Dedifferentiated amniotic fluid mesenchymal stem cell (primary cell): ENCODE results near the gene TARP.
"Not testable (repeated sequence)": the region's sequence is repeated elsewhere in the genome, so short reads cannot be mapped to it uniquely, and the experiment has no call there.

Source experiments
- DNase-seq: peaks from one replicate; pipeline ENCODE4 v3.0.0-alpha.2; 2016; ENCODE audit errors: extremely low spot score

Gene TARP

DNA sequence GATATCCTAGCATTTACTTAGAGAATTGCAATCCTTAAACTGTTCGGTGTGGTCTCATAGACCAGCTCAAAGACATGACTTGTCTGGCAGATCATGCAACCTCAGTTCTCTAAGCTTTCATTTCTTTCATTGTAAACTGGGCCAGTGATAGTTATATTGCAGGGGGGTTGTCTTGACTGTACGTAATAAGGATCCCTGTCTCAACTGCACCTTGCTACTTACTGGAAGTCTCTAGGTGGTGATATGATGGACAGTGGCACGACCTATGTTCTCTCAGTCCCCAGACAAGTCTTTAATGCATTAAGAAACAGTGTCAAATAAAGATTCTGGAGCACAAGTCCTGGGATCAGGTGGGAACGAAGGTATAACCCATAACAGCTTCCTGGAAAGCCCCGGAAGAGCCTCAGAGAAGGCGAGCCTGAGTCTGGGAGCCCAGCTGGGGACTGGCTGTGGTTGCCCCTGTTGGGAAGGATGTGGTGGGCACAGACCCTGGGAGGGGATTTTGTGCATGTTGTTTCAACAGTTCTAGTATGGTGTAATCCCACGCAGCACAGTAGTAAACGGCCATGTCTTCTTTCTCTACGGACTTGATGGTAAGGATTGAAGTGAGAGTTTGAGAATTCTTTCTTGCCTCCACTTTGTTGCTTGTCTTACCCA, 26.0 kb upstream of the TARP start:
- DNase-seq: no peak

DNA sequence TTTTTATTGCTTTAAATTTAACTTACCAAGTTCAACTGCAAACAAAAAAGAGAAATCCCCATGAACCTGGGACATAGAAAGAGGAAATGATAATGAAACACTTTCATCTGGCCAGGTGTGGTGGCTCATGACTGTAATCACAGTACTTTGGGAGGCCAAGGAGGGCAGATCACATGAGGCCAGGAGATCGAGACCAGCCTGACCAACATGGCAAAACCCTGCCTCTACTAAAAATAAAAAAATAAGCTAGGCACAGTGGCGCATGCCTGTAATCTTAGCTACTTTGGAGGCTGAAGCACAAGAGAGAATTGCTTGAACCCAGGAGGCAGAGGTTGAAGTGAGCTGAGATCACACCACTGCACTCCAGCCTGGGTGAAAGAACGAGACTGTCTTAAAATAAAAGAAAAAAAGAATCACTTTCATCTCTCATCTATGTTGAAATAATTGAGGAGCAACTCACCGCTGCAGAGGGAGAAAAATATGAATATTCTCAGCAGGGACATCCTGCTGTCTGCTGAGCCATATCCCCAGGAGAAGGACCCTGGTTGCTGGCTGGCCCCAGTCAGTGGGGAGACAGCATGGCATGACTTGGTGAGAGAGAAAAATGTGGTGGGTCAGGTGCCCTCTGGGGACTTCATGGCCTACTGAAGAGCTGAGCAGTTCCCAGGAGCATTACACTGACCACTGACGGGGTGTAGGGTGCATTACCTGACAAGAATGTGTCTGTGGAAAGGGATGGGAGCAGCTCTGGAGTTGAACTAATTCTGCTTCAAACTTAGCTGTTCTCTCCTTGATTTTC, 22.8 kb upstream of the TARP start:
- DNase-seq: no peak

GRCh38 chr7:38294926-38295325, 21.5 kb upstream of the TARP start:
- no peak for DNase-seq

DNA sequence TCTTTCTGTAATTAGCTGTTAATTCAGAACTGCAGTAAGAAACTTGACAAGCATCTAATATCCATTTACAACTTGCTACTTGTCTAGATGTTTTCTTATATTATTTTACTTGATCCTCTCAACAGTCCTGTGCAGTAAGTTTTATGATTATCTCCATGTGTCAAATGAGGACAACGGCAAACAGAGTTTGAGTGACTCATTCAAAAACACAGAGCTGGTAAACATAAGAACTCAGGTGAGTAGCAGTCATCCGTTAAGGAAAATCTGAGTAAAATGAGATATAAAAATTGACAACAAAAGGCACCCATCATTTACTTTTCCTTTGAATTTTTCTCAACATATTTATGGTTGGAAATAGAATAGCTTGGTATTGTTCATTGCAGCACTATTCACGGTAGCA, 19.0 kb upstream of the TARP start:
- no peak for DNase-seq

DNA sequence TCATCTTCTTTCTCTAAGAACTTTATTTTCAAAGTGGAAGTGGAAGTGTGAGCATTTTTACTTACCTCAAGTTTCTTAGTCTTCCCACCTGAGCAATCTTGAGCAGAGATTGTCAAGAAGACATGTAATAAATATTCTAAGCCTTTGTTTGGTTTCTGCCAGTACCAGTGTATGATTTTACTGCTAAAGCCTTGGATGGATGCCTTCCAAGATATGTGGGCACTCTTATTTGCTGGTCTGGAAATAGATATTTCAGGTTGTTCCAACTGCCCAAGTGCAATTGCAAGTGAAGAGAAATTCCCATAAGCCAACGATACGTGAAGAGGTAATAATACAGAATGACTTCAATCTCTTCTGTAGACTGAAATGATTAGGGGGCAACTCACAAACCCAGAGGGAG, 18.2 kb upstream of the TARP start:
- no peak for DNase-seq

DNA sequence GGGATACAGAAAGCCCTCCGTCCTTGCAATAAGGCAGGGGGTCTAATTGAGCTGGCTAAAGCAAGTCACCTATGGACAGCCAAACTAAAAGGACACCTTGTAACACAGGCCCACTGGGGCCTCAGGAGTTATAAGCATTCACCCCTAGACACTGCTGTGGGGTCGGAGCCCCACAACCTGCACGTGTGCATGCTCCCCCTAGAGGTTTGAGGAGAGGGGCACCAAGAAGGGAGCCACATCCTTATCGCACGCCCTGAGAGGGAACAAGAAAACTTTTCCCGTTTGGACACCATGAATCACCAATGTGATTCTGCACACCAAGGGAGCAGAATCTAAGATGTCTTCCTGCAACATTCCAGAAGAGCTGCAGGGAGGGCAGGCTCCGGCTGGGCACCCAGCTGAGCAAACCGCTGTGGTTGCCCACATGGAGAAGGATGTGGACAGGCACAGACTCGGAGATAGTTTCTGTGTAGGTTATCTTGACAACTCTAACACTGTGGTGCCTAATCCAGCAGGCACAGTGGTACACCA, 17.7 kb upstream of the TARP start:
- DNase-seq: no peak

DNA sequence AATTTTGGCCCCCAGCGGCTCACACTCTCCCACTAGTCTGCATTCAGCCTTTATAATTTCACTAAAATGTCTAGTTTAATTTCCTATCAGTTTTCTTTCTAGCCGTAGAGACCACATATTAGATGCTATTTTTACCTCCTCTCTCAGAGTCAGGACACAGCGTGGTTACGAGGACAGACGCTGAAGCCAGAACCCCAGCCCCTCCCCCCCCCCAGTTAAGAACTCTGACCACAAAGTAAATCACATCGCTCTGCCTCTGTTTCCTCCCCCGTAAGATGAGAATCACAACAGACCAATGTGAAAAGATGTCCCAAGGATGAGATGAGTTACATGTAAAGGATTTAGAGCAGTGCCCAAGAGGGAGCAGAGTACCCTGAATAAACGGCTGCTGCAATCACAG, 11.1 kb upstream of the TARP start:
- no peak for DNase-seq

GRCh38 chr7:38283809-38284208, 10.4 kb upstream of the TARP start:
- DNase-seq: no peak

- no peak for DNase-seq
Observed at GRCh38 chr7:38283107-38283506, 9.7 kb upstream of the TARP start.

DNA sequence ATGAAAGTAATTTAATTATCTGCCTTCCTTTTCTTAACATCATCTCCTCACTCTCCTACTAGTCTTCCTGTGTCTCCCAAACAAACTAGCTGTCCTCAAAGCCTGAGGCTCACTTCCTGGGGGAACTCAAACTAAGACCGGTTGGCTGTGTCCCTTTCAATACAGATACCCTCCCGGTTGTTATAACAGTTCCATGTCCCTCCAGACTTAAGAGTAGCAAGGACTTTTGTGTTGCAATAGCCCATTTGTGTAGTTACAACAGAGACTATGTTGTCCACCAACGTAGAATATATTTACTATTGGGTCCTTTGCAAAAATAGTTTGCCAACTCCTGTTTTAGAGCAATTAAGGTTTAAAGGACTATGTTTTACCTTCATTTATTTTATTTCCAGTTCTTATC, 8.6 kb upstream of the TARP start:
- no peak for DNase-seq

DNA sequence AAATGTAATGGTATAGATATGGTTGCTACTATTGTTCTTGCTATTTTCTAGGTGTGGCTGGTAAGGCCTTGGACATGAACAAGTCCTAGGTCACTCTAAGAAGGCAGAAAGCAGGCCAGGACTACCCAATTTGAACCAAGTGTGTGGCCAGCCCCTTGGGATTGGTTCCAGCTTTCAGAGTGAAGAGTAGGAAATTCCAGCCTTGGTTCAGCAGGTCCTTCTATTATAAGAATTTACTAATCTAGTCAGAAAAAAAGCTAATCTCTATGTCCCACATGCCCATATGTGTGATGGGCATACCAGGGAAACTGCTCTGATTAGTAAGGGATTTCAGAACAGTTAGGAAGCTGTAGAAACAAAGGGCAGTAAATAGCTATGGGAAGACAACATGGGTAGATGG, 7.8 kb upstream of the TARP start:
- no peak for DNase-seq

- no peak for DNase-seq
Observed at GRCh38 chr7:38280707-38281106, 7.3 kb upstream of the TARP start.

DNA sequence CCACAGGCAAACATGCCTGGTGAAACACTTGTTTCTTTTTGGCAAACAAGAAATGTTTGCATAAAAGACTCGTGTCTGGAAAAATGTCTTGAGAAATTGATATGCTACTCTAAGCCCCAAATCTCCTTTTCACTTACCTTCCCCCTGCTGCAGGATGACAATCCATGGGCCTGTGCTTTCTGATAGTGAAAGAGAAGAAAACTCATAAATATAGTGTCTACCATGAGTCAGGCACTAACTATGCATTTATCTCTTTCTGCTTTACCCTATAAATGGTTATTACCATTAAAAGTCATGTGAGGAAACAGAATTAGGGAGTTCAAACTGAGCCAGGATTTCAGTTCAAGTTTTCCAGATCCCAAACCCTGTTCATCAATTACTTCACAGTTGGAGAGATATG, 6.6 kb upstream of the TARP start:
- no peak for DNase-seq

GRCh38 chr7:38276096-38276877, 2.9 kb upstream of the TARP start:
- no peak for DNase-seq

DNA sequence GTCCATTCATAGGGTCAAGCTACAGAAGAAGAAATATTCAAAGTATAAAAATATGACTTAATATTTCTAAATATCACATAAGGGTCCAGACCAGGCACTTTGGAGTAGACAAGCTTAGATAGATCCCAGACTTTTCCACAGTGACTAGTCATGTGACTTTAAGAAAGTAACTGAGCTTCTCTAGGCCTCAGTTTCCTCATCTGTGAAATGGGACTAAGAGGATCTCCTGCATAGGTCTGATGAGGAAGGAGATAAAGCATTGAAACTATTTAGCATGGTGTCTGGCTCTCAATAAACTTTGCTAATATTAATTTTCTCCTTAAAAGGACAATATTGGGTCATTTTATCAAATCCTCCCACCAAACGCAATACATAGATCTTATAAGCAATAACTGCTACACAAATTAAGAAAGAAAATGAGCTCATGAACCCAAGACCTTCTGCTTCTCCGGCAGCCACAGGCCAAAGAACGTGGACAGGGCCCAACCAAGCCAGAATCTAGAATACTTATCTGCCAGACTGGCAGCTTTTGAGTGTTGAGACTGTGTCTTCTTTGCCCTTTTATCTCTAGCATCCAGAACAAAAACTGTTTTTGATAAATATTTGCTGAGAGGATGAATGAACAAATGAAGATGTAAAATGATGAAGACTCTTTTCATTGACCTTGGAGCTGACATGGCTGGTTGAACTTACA, 1.6 kb upstream of the TARP start:
- DNase-seq: no peak

- no peak for DNase-seq
Observed at GRCh38 chr7:38274486-38274885, 1.1 kb upstream of the TARP start.

DNA sequence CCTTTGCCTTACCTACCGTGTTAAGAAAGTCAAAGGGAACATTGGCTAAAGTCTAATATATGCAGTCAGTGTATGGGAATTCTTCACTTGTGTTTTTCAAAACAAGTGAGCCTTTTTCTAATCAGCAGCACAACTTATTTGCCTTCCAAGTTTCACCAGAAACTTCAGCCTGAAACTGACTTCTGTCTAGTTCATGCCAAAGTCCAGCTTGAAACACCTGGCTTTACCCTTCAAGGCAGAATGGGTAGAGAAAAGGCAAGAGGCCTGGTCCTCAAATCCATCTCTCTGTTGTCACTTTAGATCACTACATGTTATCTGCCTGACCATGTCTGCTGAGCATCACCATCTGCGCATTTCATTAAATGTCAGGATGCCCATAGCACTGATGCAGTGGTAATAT, 3.0 kb downstream of the TARP start:
- DNase-seq: not testable (repeated sequence)

- not testable (repeated sequence) for DNase-seq
Observed at GRCh38 chr7:38269704-38270346, 3.6 kb downstream of the TARP start.

- DNase-seq: not testable (repeated sequence)
Observed at GRCh38 chr7:38265958-38266357, 7.5 kb downstream of the TARP start.

DNA sequence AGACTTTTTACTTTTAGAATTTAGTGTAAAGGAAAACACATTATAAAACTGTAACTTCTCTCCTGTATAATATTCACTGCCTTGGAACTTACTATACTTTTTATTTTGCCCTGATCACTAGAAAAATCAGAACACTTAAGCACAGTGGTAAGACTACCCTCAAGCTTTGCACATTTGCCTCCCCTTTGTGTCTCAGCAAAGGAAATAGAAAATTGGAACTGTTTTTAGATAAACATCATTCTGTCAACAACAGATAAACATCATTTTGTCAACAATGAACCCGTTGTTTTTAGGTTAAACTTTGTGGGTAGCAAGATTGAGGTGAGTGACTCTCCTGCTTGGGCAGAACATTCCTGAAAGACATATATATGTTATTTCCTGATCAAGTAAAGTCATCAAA, 8.8 kb downstream of the TARP start:
- not testable (repeated sequence) for DNase-seq

- not testable (repeated sequence) for DNase-seq
Observed at GRCh38 chr7:38263274-38263673, 10.2 kb downstream of the TARP start.
